BLaER1 (cell line): ENCODE measurements around the gene ZNF202.

Experiments used
- H3K27ac ChIP-seq: shearing (Covaris generic); formaldehyde crosslinking; 2 replicates; pipeline ENCODE4 v1.8.1; 2022
- H3K27me3 ChIP-seq: shearing (Covaris generic); formaldehyde crosslinking; 2 replicates; pipeline ENCODE4 v1.8.1; 2022
- H3K36me3 ChIP-seq: shearing (Covaris generic); formaldehyde crosslinking; 2 replicates; pipeline ENCODE4 v1.8.1; 2022
- H3K4me1 ChIP-seq: shearing (Covaris generic); formaldehyde crosslinking; 2 replicates; pipeline ENCODE4 v1.8.1; 2022
- H3K4me2 ChIP-seq: shearing (Covaris generic); formaldehyde crosslinking; 2 replicates; pipeline ENCODE4 v1.8.1; 2022
- H3K4me3 ChIP-seq: shearing (Covaris generic); formaldehyde crosslinking; 2 replicates; pipeline ENCODE4 v1.8.1; 2022
- H3K9ac ChIP-seq: shearing (Covaris generic); formaldehyde crosslinking; 2 replicates; pipeline ENCODE4 v1.8.1; 2022
- H3K9me3 ChIP-seq: shearing (Covaris generic); formaldehyde crosslinking; 2 replicates; pipeline ENCODE4 v1.8.1; 2022
- H4K20me1 ChIP-seq: shearing (Covaris generic); formaldehyde crosslinking; 2 replicates; pipeline ENCODE4 v1.8.1; 2022
- Cebpa-rat ChIP-seq: shearing (Covaris generic); IDR thresholded peaks from 2 replicates; pipeline ENCODE4 v1.8.1; 2022

Gene ZNF202

GRCh38 chr11:123707606-123708205 is 33.8 kb downstream of the ZNF202 start:
- Histone ChIP-seq H3K36me3 (no peaks in the 10 kb centered on the region), H3K27ac (no peak overlapping the region), H3K4me1 (peaks cover 30% of the 10 kb centered on the region), H3K4me2 (peak overlapping the region; percentile 41), H3K4me3 (no peak overlapping the region), H4K20me1 (no peaks in the 10 kb centered on the region), H3K27me3 (no peaks in the 10 kb centered on the region), H3K9me3 (no peaks in the 10 kb centered on the region), H3K9ac (no peak overlapping the region)
- TF ChIP-seq Cebpa-rat, result no peak

GRCh38 chr11:123707206-123707605 is 34.3 kb downstream of the ZNF202 start:
- no peaks in the 10 kb centered on the region for H3K9me3 ChIP-seq
- TF ChIP-seq Cebpa-rat, result no peak
- H3K4me1 ChIP-seq, result peaks cover 34% of the 10 kb centered on the region
- no peaks in the 10 kb centered on the region for H3K27me3 ChIP-seq
- no peak overlapping the region for H3K27ac ChIP-seq
- no peak overlapping the region for H3K4me3 ChIP-seq
- H4K20me1 ChIP-seq, result no peaks in the 10 kb centered on the region
- no peak overlapping the region for H3K9ac ChIP-seq
- no peaks in the 10 kb centered on the region for H3K36me3 ChIP-seq
- peak overlapping the region; percentile 41 for H3K4me2 ChIP-seq

GRCh38 chr11:123704341-123704740 is 37.1 kb downstream of the ZNF202 start:
- H3K4me2 ChIP-seq, result peak overlapping the region; percentile 95; the same call in 1 of the 2 replicates
- H3K27me3 ChIP-seq, result no peaks in the 10 kb centered on the region

GRCh38 chr11:123702696-123703095 is 38.8 kb downstream of the ZNF202 start:
- no peak for TF ChIP-seq Cebpa-rat
- Histone ChIP-seq H4K20me1 (no peaks in the 10 kb centered on the region), H3K9me3 (peaks cover 16% of the 10 kb centered on the region), H3K4me1 (peaks cover 69% of the 10 kb centered on the region), H3K4me2 (peak overlapping the region; percentile 95), H3K27me3 (no peaks in the 10 kb centered on the region), H3K36me3 (no peaks in the 10 kb centered on the region), H3K27ac (peak overlapping the region; percentile 90), H3K9ac (peak overlapping the region; percentile 64), H3K4me3 (peak overlapping the region; percentile 22; the same call in 1 of the 2 replicates)

More at GRCh38 chr11:123704341-123704740, 37.1 kb downstream of the ZNF202 start:
- peaks cover 16% of the 10 kb centered on the region for H3K9me3 ChIP-seq
- H3K36me3 ChIP-seq, result no peaks in the 10 kb centered on the region
- no peak overlapping the region for H3K27ac ChIP-seq
- H3K4me3 ChIP-seq, result no peak overlapping the region
- peaks cover 54% of the 10 kb centered on the region for H3K4me1 ChIP-seq
- H3K9ac ChIP-seq, result no peak overlapping the region
- no peaks in the 10 kb centered on the region for H4K20me1 ChIP-seq
- TF ChIP-seq Cebpa-rat, result no peak

GRCh38 chr11:123702139-123702538 is 39.3 kb downstream of the ZNF202 start:
- H3K4me1 ChIP-seq, result peaks cover 64% of the 10 kb centered on the region
- no peaks in the 10 kb centered on the region for H4K20me1 ChIP-seq
- H3K27ac ChIP-seq, result peak overlapping the region; percentile 90
- H3K9ac ChIP-seq, result peak overlapping the region; percentile 65; the same call in 1 of the 2 replicates
- H3K27me3 ChIP-seq, result no peaks in the 10 kb centered on the region
- H3K9me3 ChIP-seq, result peaks cover 16% of the 10 kb centered on the region
- peak overlapping the region; percentile 95 for H3K4me2 ChIP-seq
- TF ChIP-seq Cebpa-rat, result no peak
- no peaks in the 10 kb centered on the region for H3K36me3 ChIP-seq
- H3K4me3 ChIP-seq, result peak overlapping the region; percentile 52; the same call in 1 of the 2 replicates

GRCh38 chr11:123700772-123701171 is 40.7 kb downstream of the ZNF202 start:
- TF ChIP-seq Cebpa-rat, result no peak
- Histone ChIP-seq H3K4me3 (0 out of 2 replicates have a peak overlapping the region, but pooled peaks have one; percentile 52), H4K20me1 (no peaks in the 10 kb centered on the region), H3K9me3 (peaks cover 16% of the 10 kb centered on the region), H3K27me3 (no peaks in the 10 kb centered on the region), H3K9ac (no peak overlapping the region), H3K4me2 (peak overlapping the region; percentile 95), H3K27ac (peak overlapping the region; percentile 90), H3K36me3 (no peaks in the 10 kb centered on the region), H3K4me1 (peaks cover 57% of the 10 kb centered on the region)

- Histone ChIP-seq H3K9me3 (peaks cover 16% of the 10 kb centered on the region), H3K4me1 (peaks cover 62% of the 10 kb centered on the region), H3K27ac (peak overlapping the region; percentile 15), H3K27me3 (no peaks in the 10 kb centered on the region), H3K4me3 (no peak overlapping the region), H3K36me3 (no peaks in the 10 kb centered on the region), H3K4me2 (peak overlapping the region; percentile 55), H4K20me1 (no peaks in the 10 kb centered on the region), H3K9ac (no peak overlapping the region)
- no peak for TF ChIP-seq Cebpa-rat
Measured at GRCh38 chr11:123698546-123699127, 42.8 kb downstream of the ZNF202 start.

GRCh38 chr11:123696183-123696582 is 45.3 kb downstream of the ZNF202 start:
- H3K9ac ChIP-seq, result no peak overlapping the region
- peaks cover 15% of the 10 kb centered on the region for H3K9me3 ChIP-seq
- H3K36me3 ChIP-seq, result no peaks in the 10 kb centered on the region
- TF ChIP-seq Cebpa-rat, result no peak
- H3K4me3 ChIP-seq, result no peak overlapping the region
- H3K4me2 ChIP-seq, result no peak overlapping the region
- no peaks in the 10 kb centered on the region for H3K27me3 ChIP-seq
- H3K4me1 ChIP-seq, result peaks cover 40% of the 10 kb centered on the region
- H4K20me1 ChIP-seq, result no peaks in the 10 kb centered on the region
- H3K27ac ChIP-seq, result no peak overlapping the region

GRCh38 chr11:123695231-123695630 is 46.2 kb downstream of the ZNF202 start:
- Histone ChIP-seq H3K27me3 (no peaks in the 10 kb centered on the region), H3K36me3 (no peaks in the 10 kb centered on the region), H3K4me2 (peak overlapping the region; percentile 58; the same call in 1 of the 2 replicates), H3K4me1 (peaks cover 30% of the 10 kb centered on the region), H3K9ac (no peak overlapping the region), H4K20me1 (no peaks in the 10 kb centered on the region), H3K27ac (no peak overlapping the region), H3K9me3 (peaks cover 6% of the 10 kb centered on the region), H3K4me3 (no peak overlapping the region)
- no peak for TF ChIP-seq Cebpa-rat

- no peak overlapping the region for H3K9ac ChIP-seq
- H3K36me3 ChIP-seq, result no peaks in the 10 kb centered on the region
- no peaks in the 10 kb centered on the region for H4K20me1 ChIP-seq
- H3K9me3 ChIP-seq, result no peaks in the 10 kb centered on the region; the same call in 1 of the 2 replicates
- H3K27me3 ChIP-seq, result no peaks in the 10 kb centered on the region
- no peak overlapping the region for H3K4me3 ChIP-seq
- H3K27ac ChIP-seq, result peak overlapping the region; percentile 37; the same call in 1 of the 2 replicates
- H3K4me1 ChIP-seq, result peaks cover 29% of the 10 kb centered on the region
- H3K4me2 ChIP-seq, result peak overlapping the region; percentile 58
- TF ChIP-seq Cebpa-rat, result no peak
Measured at GRCh38 chr11:123694551-123694950, 46.9 kb downstream of the ZNF202 start.
